Stimulated activated CD8-positive, alpha-beta memory T cell treated with anti-CD3 and anti-CD28 coated beads, Interleukin-7, amount 100 ng/mL, for 4 hours (primary cell): Measurements from ENCODE around the gene TUT7.

ENCODE experiments used
- DNase-seq, 2 donors: peaks; one replicate each; pipeline ENCODE4 v3.0.0-alpha.2; 2020; ENCODE audit warnings: low read depth in 2 of 2

TUT7 gene

GRCh38 chr9:86259557-86259956 is 94.7 kb downstream of the TUT7 start, which contains the start of gene C9orf153:
C9orf153 (minus strand) TSS chr9:86259657; CDS start chr9:86229603, 30,054 bp downstream.
- DNase-seq: no peak

- DNase-seq: no peak
Measured at GRCh38 chr9:86257391-86257790, 96.8 kb downstream of the TUT7 start.

- DNase-seq: no peak
Measured at GRCh38 chr9:86256653-86257052, 97.6 kb downstream of the TUT7 start.

DNA sequence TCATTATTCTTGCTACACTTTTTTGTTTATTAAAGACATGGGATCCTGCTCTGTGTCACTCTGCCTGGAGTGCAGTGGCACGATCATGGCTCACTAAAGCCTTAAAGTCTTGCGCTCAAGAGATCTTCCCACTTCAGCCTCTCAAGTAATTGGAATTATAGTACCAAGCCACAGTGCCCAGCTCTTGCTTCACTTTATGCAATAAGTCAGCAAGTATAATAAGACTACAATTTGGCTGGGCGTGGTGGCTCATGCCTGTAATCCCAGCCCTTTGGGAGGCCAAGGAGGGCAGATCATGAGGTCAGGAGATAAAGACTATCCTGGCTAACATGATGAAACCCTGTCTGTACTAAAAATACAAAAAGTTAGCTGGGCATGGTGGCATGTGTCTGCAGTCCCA is 100.6 kb downstream of the TUT7 start:
- DNase-seq: no peak

DNA sequence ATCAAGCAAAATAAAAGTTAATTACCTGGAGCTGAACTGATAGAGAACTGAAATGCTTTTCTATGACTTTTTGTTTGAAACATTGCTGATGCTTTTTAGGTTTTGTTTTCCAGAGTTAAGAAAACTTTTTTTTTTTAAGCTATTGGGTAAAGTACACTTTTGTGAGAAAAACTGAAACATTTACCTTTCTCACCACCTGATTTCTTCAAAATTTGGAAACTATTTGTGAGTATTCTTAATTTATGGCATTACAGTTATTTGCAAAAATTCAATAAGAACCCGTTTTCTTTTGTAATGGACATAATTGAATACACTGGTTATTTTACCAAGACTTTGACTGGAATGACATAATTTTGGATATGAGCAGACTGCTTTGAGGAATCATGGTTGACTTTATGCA is 101.3 kb downstream of the TUT7 start:
- no peak for DNase-seq

DNA sequence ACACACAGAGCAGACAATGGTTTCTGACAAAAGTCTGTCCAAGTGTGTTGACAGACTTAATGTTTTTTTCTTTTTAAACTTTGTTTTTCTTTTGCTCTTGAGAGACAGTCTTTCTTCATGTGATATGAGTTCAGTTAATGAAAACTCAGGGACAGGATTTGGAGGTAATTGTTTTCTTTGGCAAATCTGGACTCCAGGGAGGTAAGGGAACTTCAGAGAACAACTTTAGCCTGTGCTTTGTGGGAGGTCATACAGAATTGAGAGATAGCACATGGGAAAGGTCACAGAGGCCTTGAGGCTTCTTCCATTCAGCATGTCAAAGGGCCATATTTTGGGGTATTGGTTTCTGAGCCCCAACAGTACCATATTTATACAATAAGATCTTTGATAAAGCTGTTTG is 104.1 kb downstream of the TUT7 start:
- no peak for DNase-seq

DNA sequence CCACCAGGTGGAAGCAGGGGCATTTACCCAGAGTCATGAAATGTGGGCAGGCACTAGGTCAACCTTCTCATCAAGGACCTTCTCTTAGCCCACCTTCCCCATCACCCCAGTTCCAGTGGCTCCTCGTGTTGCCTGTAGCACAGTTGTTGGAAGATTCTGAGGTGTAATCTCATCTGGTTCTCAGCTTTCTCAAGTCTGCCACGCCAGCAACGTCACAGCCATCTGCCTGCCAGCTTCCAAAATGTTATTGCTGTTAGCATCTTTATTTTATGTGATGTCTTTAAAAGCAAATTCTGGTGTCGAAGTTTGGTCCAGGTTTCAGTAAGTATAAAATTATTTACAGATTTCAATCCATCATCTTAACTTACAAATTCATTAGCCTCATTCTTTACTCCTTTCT is 105.5 kb downstream of the TUT7 start:
- DNase-seq: no peak

GRCh38 chr9:86246752-86247161 is 107.5 kb downstream of the TUT7 start:
- DNase-seq: no peak

GRCh38 chr9:86242071-86242470 is 112.1 kb downstream of the TUT7 start:
- no peak for DNase-seq

DNA sequence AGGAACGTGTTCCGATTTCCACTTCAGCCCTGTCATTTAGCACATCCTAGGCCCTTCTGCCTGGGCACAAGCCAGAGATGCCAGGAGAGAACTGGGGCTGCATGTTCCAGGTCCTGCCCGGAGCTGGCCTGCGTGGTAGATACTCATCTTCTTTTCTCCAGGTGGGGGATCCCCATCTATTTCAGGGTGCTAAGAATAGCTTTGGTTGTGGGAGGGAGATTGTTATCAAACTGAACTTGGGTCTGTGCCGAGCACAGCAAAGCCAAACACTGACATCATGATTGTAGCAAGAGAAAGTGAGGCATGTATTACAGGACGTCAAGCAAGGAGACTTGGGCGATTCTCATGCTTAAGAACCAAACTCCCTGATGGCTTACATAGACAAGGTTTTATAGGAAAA is 113.0 kb downstream of the TUT7 start:
- DNase-seq: no peak

DNA sequence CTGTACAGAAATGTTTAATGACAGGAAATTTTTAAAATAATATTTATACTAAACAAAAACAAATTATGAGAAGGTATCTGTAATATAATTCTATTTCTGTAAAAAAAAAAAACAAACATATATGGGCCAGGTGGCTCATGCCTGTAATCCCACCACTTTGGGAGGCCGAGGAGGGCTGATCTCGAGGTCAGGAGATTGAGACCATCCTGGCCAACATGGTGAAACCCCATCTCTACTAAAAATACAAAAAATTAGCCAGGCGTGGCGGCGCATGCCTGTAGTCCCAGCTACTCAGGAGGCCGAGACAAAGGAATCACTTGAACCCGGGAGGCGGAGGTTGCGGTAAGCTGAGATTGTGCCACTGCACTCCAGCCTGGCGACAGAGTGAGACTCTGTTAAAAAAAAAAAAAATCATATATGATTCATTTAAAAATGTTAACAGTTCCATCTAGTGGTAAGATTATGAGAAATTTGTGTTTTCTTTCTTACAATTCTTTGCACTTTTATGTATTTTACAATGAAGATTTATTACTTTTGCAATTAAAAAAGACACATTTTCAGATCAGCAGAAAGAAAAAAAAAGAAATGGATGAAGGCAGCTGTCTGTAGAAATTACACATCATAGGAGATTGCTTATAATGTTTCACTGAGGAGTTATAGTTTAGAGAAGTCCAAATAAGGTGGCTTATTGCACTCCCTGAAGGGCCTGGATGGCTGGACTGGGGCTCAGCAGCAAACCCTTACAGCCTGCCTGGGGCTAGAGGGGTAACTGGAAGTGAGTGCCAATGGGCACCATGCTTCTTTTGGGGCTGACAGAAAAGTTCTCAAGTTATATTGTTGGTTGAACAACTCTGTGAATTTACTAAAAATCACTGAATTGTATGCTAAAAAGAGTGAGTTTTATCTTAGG is 115.1 kb downstream of the TUT7 start:
- no peak for DNase-seq
